Adrenal gland (tissue), 12 donors: Measurements from ENCODE around the gene RAB40C. TPM values are rescaled to one million over a fixed set of nuclear protein-coding genes. Genes with fewer than 3 reads are reported as not detected.

Source experiments
- DNase-seq, 7 donors: peaks; one replicate each; pipeline ENCODE4 v3.0.0-alpha.2; 2019 to 2020
- H3K27ac ChIP-seq, 5 donors: fragments of 200-600 bp; sonication (generic) in 4 of 5; 1 replicate in 3 of 5; 2 replicates in 2 of 5; pipeline versions ENCODE4 v1.5.1 to v1.8.0; 2016 to 2020; ENCODE audit warnings: mild to moderate bottlenecking in 1 of 5
- H3K27me3 ChIP-seq: fragments of 200-600 bp; 2 replicates; pipeline ENCODE4 v1.8.0; 2021
- H3K36me3 ChIP-seq, 2 donors: fragments of 200-600 bp; replicated peaks in 1 of 2; 1 replicate in 1 of 2; 2 replicates in 1 of 2; pipeline versions ENCODE4 v1.5.1 to v1.8.0; 2018 to 2022
- H3K4me1 ChIP-seq, 2 donors: fragments of 200-600 bp; replicated peaks in 1 of 2; 1 replicate in 1 of 2; 2 replicates in 1 of 2; pipeline versions ENCODE4 v1.5.1 to v1.8.0; 2018 to 2021
- H3K4me3 ChIP-seq, 4 donors: fragments of 200-600 bp; sonication (generic) in 3 of 4; one replicate each; pipeline ENCODE4 v1.5.1; 2016 to 2018
- H3K9me3 ChIP-seq, 3 donors: fragments of 200-600 bp; sonication (generic) in 1 of 3; replicated peaks in 1 of 3; 1 replicate in 2 of 3; 2 replicates in 1 of 3; pipeline versions ENCODE4 v1.5.1 to v1.8.0; 2016 to 2021
- POLR2A ChIP-seq, 2 donors: fragments of 450-650 bp; IDR thresholded peaks; one replicate each; pipeline ENCODE4 v1.6.1; 2017; ENCODE audit warnings: antibody characterized with exemption in 2 of 2, mild to moderate bottlenecking in 2 of 2, moderate library complexity in 1 of 2
- WGBS, 4 donors: extraction: QIAGEN DNeasy Blood & Tissue Kit in 2 of 4; methylation state at CpG; one replicate each; pipeline versions ENCODE4 v1.1.5 to v1.1.7; 2013 to 2017; 5-methylcytosine and 5-hydroxymethylcytosine counted together
- intact Hi-C, 2 donors: fragments of 100-400 bp; cut with DNase I; formaldehyde crosslinking; loops; one replicate each; pipeline versions ENCODE4 v1.14.1 to v1.15.0; 2022 to 2023
- polyA plus RNA-seq, 3 donors: library from polyadenylated mRNA; stranded (reverse); fragments of 200-250 nt in 2 of 3; fragments of 350-450 nt in 1 of 3; fragmentation: Illumina TruSeq in 1 of 3; extraction: RNeasy Lipid Tissue Mini Kit (QIAGEN cat#74804) in 1 of 3; gene quantifications; one replicate each; pipeline ENCODE4 v1.2.3, GENCODE V29; 2013 to 2014
- total RNA-seq, 9 donors: library from RNA; depleted of rRNA in 4 of 9; stranded (reverse); fragments of >200 nt in 4 of 9; fragments of 120-200 nt in 1 of 9; fragmentation: NEBNext Ultra II Directional in 1 of 9; extraction: Animal tissue kit (Norgen Biotek cat#: 25700) in 1 of 9; gene quantifications; one replicate each; pipeline versions ENCODE4 v1.1.0 to v1.2.4, GENCODE V29; 2013 to 2023
- TF ChIP-seq, protein P1 (sequence below), 6 experiments: fragments of 450-650 bp in 4 of 6; fragments of 200-600 bp in 2 of 6; sonication (generic) in 1 of 6; IDR thresholded peaks; 1 replicate in 5 of 6; 2 replicates in 1 of 6; pipeline versions ENCODE4 v1.5.1 to v1.8.0; 2016 to 2021; ENCODE audit warnings: antibody characterized with exemption in 6 of 6, mild to moderate bottlenecking in 2 of 6, moderate library complexity in 1 of 6
- donor health status: healthy with polysubstance abuse.
- donor health status: Bipolar disorder and iron deficiency.
- donor health status: DM: yes; HTN: yes; CAD: no.
- donor health status: DM: no; HTN: no; CAD: no.
- donor health status: DM: no; HTN: no; CAD: no.
- donor health status: DM: yes; HTN: yes; CAD: no.

Gene RAB40C
- total and polyA plus RNA-seq, 12 donors, result 2.3 to 36.2 (median 15.8) TPM

- Histone ChIP-seq H3K4me3 (no peak overlapping the region), H3K9me3 (no peaks in the 10 kb centered on the region), H3K27me3 (peaks cover 23% of the 10 kb centered on the region), H3K4me1 (peaks cover 24 to 25% of the 10 kb centered on the region in 2 donors), H3K27ac (no peak overlapping the region), H3K36me3 (no peaks in the 10 kb centered on the region)
- no peak for TF ChIP-seq POLR2A (IDR thresholded peaks at IDR 0.05)
- TF ChIP-seq, protein P1, sequence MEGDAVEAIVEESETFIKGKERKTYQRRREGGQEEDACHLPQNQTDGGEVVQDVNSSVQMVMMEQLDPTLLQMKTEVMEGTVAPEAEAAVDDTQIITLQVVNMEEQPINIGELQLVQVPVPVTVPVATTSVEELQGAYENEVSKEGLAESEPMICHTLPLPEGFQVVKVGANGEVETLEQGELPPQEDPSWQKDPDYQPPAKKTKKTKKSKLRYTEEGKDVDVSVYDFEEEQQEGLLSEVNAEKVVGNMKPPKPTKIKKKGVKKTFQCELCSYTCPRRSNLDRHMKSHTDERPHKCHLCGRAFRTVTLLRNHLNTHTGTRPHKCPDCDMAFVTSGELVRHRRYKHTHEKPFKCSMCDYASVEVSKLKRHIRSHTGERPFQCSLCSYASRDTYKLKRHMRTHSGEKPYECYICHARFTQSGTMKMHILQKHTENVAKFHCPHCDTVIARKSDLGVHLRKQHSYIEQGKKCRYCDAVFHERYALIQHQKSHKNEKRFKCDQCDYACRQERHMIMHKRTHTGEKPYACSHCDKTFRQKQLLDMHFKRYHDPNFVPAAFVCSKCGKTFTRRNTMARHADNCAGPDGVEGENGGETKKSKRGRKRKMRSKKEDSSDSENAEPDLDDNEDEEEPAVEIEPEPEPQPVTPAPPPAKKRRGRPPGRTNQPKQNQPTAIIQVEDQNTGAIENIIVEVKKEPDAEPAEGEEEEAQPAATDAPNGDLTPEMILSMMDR (IDR thresholded peaks at IDR 0.05), result no peak
- intact Hi-C loops, result no loop called here
- 86 to 90% (median 88%) methylated on average over 7 to 30 of the region's 30 CpGs for WGBS, 4 donors
- no peak for DNase-seq
Measured at GRCh38 chr16:563072-563644, 26.7 kb upstream of the RAB40C start.

DNA sequence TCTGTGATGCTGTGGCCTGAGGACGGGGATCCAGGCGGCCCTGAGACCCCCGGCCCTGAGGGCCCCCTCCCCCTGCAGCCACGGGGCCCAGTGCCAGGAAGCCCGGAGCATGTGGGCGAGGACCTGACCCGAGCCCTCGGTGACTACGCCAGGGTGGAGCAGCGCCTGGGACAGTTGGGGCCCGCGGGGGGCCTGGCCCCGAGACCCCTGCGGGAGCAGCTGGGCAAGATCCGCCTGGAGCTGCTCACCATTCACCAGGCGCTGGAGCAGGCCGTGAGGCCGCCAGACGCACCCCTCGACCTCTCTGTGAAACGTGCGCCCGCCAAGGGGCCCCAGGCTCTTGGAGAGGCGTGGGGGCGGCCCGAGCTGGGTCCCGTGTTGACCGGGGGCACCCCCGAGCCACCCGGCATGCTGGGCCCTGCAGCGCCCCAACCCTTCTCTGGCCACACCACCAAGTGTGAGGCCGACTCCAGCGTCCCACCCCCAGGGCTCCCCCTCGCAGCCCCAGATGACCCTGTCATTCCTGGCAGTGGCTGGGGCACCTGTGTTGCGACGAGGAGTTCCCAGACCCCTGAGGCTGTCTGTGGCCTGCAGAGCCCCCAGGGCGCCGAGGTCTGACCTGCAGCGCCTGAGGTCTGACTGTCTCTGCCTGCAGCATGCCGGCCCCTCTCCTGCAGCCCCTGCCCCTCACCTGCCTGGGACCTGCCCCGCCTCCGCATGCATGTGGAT, 25.0 kb upstream of the RAB40C start:
- peaks cover 31 to 33% of the 10 kb centered on the region in 2 donors for H3K4me1 ChIP-seq
- intact Hi-C loops, result no loop called here
- DNase-seq, result no peak
- H3K36me3 ChIP-seq, result no peaks in the 10 kb centered on the region
- no peak for TF ChIP-seq POLR2A (IDR thresholded peaks at IDR 0.05)
- TF ChIP-seq, protein P1 (IDR thresholded peaks at IDR 0.05), result no peak
- 83 to 86% (median 84%) methylated on average over 21 to 42 of the region's 42 CpGs; no CpG with 5 or more reads in 1 of the 4 donors for WGBS, 4 donors
- peaks cover 9% of the 10 kb centered on the region for H3K27me3 ChIP-seq
- H3K27ac ChIP-seq, result peak overlapping the region in 1 of 5 donors; percentile 26
- H3K4me3 ChIP-seq, result no peak overlapping the region
- H3K9me3 ChIP-seq, result no peaks in the 10 kb centered on the region

DNA sequence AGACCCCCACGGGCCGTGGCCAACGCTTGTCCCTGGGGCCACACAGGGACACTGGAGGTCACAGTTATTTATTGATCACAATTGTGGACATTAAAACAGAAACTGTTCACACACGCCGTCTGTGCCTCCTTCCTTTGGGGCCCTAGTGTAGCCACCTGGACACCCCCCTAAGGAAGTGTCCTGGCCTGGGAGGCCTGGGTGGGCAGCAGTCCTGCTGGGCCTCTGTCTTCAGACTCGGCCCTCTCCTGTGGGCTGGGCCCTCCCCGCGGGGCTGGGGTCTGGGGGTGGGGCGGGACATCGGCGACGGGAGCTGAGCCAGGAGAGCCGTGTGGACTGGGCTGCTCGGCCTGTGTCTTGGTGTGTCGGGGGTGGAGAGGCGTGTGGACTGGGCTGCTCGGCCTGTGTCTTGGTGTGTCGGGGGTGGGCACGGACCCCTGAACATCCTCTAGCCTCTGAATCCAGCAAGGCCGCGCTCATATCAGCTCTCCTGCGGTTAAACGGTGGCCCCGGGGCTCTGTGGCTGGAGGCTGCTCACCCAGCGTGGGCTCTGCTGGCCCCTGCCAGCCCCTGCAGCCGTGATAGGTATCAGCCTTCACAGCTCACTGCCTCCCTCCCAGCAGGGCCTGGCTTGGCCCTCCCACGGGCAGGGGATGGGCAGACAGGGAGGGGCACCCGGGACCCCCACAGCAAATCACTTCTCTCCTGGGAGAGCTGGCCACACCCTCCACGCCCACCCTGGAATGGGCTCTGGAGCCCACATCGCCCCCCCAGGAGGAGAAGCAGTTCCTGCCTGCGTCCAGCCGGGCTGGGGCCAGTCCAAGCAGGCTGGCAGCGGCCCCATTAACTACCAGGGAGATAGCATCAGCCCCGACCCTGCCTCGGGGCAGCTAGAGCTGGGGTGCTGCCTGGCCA, 24.2 kb upstream of the RAB40C start:
- Histone ChIP-seq H3K4me1 (peaks cover 31 to 37% of the 10 kb centered on the region in 2 donors), H3K27ac (peak overlapping the region in 2 of 5 donors; percentile 78 to 84), H3K9me3 (no peaks in the 10 kb centered on the region), H3K27me3 (peaks cover 9% of the 10 kb centered on the region), H3K4me3 (no peak overlapping the region), H3K36me3 (no peaks in the 10 kb centered on the region)
- DNase-seq, result peak in 4 of 7 donors; percentile 52 to 85 (median 58)
- TF ChIP-seq POLR2A (IDR thresholded peaks at IDR 0.05), result no peak
- TF ChIP-seq, protein P1 (IDR thresholded peaks at IDR 0.05), result no peak
- 50 to 70% (median 54%) methylated on average over 5 to 35 of the region's 35 CpGs for WGBS, 4 donors
- intact Hi-C loops, result no loop called here
